IPS-NIHi7 (cell line): ENCODE results near the gene ARHGEF17.

Experiments
- DNase-seq: peaks from one replicate; pipeline ENCODE4 v3.0.0; 2012; ENCODE audit warnings: mixed read lengths; ENCODE audit errors: extremely low spot score

ARHGEF17 gene

GRCh38 chr11:73291781-73292524 lies 16.1 kb upstream of the ARHGEF17 start:
- no peak for DNase-seq

GRCh38 chr11:73292525-73292894 lies 15.6 kb upstream of the ARHGEF17 start:
- DNase-seq: no peak

DNA sequence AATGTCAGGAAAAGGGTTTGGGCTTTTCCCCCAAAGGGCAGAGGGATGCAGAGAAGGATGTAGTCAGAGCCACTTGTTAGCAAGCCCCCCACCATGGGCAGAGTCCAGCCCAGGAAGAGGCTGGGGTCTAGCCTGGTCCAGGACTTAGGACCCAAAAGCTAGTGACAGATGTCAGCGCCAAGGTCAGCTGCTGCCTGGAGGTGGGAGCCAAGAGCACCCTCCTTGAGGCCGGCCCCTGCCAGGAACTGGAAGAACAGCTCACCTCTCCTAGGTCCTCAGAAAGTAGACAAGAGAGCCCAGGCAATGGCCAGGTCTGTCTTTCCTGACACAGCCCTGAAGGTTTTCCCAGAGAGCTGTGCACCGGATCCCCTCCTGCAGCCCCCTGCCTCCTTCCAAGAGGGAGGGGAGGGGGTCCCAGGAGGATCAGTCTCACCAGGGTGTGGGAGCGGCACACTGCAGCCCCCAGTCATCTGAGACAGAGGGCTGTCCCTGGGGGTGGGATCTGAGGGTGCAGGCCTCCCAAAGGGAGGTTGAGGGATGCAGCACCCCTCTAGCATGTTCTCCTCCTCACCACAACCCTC lies 14.6 kb upstream of the ARHGEF17 start:
- no peak for DNase-seq

GRCh38 chr11:73294604-73295003 lies 13.5 kb upstream of the ARHGEF17 start:
- no peak for DNase-seq

DNA sequence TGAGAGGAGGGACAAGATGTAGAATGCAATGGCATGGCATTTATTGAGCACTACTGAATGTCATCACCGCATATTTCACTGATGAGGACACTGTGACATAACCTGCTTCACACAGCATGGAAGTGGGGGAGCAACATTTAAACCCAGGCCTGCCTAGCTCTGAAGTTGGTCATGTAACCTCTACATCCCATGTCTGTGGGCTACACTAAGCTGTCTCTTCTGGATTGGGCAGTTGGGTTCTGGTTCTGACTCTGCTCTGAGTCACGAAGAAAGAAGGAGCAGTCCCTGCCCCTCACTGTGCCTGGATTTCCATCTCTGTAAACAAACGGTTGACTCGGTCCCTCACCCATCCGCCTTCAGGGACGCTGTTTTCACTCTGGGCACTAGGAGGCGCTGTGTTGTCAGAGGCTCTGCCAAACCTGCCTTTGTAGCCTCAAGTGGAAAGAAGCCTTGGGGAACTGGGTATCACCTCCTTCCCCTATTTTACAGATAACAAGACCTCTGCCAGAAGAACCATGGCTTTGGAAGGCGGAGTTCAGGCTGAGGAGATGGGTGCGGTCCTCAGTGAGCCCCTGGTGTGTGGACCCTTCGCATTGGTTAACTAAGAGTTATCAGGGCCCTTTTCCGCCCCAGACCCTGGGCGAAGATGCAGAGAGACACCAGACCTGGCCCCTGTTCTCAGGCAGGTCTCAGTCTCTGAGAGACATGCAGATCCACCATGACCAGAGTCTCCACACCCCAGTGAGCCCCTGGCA lies 12.7 kb upstream of the ARHGEF17 start:
- DNase-seq: peak; percentile 82

GRCh38 chr11:73295996-73296318 lies 12.1 kb upstream of the ARHGEF17 start:
- DNase-seq: no peak

- DNase-seq: no peak
Measured at GRCh38 chr11:73296501-73297230, 11.4 kb upstream of the ARHGEF17 start.

DNA sequence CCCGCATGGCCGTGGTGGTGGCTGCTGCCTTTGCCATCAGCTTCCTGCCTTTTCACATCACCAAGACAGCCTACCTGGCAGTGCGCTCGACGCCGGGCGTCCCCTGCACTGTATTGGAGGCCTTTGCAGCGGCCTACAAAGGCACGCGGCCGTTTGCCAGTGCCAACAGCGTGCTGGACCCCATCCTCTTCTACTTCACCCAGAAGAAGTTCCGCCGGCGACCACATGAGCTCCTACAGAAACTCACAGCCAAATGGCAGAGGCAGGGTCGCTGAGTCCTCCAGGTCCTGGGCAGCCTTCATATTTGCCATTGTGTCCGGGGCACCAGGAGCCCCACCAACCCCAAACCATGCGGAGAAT lies 10.9 kb upstream of the ARHGEF17 start:
- DNase-seq: no peak

- DNase-seq: no peak
Measured at GRCh38 chr11:73297702-73298101, 10.4 kb upstream of the ARHGEF17 start.

DNA sequence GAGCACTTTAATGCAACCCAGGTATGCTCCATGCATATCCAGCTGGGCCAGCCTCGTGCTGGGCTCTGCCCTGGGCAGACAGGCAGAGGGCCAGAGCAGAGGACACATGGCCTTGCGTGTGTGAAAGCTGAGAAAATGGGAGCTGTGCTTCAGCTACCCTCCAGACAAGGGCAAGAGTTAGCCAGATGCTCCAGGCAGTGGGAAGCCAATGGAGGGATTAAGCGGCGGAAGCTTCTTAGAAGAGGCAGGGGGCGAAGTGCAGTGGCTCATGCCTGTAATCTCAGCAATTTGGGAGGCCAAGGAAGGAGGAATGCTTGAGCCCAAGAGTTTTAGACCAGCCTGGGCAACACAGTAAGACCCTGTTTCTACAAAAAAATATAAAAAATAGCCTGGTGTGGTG lies 9.8 kb upstream of the ARHGEF17 start:
- DNase-seq: no peak

DNA sequence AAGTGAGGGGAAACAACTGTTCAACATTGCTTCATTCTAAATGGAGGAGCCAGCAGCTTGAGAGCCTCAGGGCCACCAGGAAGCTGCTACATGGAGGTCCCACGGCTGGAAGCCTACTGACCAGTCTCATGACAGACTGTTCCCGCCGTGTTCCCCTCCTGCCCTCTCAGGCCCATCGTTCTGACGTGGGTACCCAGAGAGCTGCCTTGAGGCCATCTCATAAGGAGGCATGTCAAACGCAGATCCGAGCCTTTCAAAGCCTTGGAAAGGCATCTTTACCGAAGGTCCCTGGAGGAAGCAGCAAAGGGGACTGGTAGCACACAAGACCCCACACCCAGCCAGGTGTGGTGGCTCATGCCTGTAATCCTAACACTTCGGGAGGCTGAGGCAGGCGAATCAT lies 8.3 kb upstream of the ARHGEF17 start:
- no peak for DNase-seq

- peak; percentile 39 for DNase-seq
Measured at GRCh38 chr11:73306069-73306841, 1.8 kb upstream of the ARHGEF17 start.

- DNase-seq: peak; percentile 59
Measured at GRCh38 chr11:73306977-73307322, 1.1 kb upstream of the ARHGEF17 start.

DNA sequence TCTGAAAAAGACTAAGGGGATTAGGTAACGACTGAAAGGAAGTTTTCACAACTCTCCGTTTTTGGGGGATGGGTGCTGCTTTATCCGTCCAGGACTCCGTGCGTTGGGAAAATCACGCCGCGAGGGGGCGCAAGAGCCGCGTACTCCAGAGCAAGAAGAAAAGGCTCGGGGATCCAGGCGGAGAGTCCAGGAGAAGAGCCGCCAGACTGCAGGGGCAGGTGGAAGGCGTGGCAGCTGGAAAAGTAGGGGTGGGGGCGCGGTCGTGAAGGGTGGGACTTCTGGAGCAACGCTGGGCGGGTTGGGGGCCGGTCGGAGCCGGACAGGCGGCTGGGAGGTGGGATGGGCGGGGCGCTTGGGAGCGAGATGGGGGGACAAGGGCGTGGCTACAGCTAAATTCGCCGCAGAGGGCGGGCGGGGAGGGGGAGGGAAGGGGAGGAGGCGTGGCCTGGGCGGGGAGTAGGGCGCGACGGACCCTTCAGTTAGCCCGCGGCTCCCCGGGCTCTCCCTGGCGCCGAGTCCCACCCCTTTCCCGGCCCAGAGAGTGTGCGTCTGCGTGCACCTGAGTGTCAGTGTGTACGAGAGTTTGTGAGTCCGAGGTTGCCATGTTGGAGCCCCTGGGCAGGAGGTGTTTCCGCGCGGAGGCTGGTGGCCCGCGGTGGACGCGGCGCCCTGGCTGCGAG lies 613 bp upstream of the ARHGEF17 start:
- peak; percentile 97 for DNase-seq

DNA sequence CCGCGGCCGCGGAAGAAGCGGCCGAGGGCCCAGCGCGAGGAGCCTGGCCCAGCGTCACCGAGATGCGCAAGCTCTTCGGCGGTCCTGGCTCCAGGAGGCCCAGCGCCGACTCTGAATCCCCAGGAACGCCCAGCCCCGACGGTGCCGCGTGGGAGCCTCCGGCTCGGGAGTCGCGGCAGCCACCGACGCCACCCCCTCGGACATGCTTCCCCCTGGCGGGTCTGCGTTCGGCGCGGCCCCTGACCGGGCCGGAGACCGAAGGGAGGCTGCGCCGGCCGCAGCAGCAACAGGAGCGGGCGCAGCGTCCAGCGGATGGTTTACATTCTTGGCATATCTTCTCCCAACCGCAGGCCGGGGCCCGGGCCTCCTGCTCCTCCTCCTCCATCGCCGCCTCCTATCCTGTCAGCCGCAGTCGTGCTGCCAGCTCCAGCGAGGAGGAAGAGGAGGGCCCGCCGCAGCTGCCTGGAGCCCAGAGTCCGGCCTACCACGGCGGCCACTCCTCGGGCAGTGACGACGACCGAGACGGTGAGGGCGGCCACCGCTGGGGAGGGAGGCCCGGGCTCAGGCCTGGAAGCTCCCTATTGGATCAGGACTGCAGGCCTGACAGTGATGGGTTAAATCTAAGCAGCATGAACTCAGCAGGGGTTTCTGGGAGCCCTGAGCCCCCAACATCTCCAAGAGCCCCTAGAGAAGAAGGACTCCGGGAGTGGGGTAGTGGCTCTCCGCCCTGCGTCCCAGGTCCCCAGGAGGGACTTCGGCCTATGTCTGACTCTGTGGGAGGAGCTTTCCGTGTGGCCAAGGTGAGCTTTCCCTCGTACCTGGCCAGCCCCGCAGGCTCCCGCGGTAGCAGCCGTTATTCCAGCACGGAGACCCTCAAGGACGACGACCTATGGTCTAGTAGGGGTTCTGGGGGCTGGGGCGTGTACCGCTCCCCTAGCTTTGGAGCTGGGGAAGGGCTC lies 1.2 kb downstream of the ARHGEF17 start:
- DNase-seq: peak; percentile 82

DNA sequence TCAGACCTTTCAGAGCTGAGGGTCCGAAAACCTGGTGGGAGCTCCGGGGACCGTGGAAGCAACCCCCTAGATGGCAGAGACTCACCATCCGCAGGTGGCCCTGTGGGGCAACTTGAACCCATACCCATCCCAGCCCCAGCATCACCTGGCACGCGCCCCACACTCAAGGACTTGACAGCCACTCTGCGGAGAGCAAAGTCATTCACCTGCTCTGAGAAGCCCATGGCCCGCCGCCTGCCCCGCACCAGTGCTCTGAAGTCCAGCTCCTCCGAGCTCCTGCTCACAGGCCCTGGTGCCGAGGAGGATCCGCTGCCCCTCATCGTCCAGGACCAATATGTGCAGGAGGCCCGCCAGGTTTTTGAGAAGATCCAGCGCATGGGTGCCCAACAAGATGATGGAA lies 2.0 kb downstream of the ARHGEF17 start:
- DNase-seq: no peak

GRCh38 chr11:73310661-73311393 lies 2.8 kb downstream of the ARHGEF17 start:
- no peak for DNase-seq

DNA sequence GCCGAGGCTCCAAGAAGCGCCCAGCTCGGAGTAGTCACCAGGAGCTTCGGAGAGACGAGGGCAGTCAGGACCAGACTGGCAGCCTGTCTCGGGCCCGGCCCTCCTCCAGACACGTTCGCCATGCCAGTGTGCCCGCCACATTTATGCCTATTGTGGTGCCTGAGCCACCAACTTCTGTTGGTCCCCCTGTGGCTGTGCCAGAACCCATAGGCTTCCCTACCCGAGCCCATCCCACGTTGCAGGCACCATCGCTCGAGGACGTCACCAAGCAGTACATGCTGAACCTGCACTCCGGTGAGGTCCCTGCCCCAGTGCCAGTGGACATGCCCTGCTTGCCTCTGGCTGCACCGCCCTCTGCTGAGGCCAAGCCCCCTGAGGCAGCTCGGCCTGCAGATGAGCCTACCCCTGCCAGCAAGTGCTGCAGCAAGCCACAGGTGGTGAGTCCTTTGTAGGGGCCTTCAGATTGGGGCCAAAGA lies 3.4 kb downstream of the ARHGEF17 start:
- no peak for DNase-seq

DNA sequence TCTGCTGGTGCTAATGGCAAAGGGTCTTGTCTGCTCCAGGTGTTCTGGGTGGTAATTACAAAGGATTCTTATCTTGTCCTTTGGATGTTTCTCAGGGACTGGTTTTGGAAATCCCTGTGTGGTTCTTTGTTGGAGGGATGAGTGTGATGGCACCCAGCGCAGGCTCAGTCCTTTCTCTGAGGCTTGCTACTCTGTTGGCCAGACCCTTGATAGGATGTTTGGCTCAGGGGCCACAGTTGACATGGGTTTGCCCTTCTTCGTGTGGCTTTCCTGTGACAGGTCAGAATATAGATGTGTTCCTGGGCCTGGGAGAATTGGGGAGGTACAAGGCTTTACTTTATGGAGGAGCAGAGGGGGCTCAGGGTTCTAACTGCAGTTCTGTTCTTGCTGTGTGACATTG lies 4.0 kb downstream of the ARHGEF17 start:
- DNase-seq: no peak
